ENCODE data around the gene MRPS6.

Gene MRPS6

DNA sequence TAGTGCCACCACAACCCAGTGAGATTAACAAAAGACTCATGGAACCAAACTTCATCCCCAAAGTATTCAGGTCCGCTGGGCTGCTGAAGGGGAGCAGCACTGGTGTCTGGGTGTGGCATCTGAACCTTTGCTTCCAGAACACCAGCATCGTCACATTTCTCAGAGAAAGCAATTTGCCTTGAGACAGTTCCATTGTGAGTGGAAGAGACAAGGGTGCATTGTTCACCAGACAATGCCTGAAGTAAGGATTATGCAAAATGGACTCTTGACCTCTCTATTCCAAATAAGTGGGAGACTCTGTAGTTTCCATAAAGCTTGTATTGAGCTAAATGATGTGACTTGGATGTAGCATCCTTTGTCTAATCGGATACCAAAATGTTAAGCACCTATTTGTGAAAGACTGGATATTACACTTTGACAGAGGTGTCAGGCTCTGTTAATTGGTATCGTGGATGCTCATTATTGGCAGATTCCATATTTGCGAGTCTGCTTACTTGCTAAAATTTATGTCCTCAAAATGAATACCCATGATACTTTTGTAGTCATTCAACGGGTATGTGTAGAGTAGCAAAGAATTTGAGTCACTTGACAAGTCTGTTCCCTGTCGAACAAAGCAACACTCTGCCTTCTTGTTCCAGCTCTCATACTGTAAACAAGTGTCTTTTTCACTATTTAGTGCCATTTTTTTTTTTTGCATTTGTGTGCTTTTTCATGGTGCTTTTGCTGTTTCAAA lies 75.6 kb downstream of the MRPS6 start:
- H3K27ac Mint-ChIP-seq = no peak overlapping the region
- peaks cover 51% of the 10 kb centered on the region for H3K36me3 Mint-ChIP-seq (ENCODE audit: low read depth)
- H3K9me3 Mint-ChIP-seq = peaks cover 7% of the 10 kb centered on the region
- H3K27me3 Mint-ChIP-seq = no peaks in the 10 kb centered on the region
- H3K4me1 Mint-ChIP-seq (ENCODE audit: low read depth) = peaks cover 14% of the 10 kb centered on the region
- DNase-seq = no peak
- H3K4me3 Mint-ChIP-seq = no peak overlapping the region

DNA sequence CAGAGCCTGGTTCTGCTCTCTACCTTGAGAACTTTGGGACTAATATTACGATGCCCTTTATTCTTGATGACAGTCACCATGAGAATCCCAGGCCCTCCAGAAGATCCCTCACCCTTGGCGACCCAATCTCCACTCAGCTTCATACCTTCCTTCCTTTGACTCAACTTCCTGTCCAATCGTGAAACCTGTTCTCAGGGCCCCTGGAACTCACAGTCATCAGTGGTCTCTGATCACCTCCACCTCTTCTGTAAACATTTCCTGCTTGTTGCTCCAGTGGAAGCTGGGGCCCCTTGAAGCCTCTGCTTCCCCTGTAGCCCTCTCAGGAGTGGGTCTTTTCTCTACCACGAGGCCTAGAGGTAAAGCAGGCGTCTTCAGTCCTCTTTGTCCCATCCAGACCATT lies 79.1 kb downstream of the MRPS6 start:
- H3K27me3 Mint-ChIP-seq = no peaks in the 10 kb centered on the region
- H3K27ac Mint-ChIP-seq = peak overlapping the region; percentile 77
- H3K4me3 Mint-ChIP-seq = no peak overlapping the region
- peaks cover 31% of the 10 kb centered on the region for H3K36me3 Mint-ChIP-seq (ENCODE audit: low read depth)
- peaks cover 4% of the 10 kb centered on the region for H3K9me3 Mint-ChIP-seq
- H3K4me1 Mint-ChIP-seq (ENCODE audit: low read depth) = peaks cover 37% of the 10 kb centered on the region
- no peak for DNase-seq

DNA sequence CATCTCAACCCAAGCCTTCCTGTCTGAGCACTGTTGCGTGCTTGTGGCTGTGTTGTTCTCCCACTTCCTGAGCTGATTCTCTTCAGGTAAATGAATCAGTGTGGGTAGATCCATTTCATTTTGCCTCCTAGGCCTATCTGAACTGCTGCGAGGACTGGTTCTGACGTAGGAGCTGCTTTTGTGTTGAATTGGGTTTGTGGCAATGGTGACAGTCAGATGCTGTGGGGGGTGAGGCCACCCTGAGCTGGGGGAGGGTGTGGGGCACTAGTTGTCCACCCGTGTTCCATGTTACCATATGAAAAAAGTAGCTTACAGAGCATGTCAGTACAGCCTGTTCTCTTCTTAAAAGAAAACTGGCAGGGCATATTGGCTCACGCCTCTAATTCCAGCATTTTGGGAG lies 81.5 kb downstream of the MRPS6 start:
- Mint-ChIP-seq H3K9me3 (peaks cover 8% of the 10 kb centered on the region), H3K4me1 (ENCODE audit: low read depth) (peaks cover 38% of the 10 kb centered on the region), H3K27ac (peak overlapping the region; percentile 68), H3K36me3 (ENCODE audit: low read depth) (peaks cover 25% of the 10 kb centered on the region), H3K4me3 (peak overlapping the region; percentile 3), H3K27me3 (no peaks in the 10 kb centered on the region)
- DNase-seq = no peak

DNA sequence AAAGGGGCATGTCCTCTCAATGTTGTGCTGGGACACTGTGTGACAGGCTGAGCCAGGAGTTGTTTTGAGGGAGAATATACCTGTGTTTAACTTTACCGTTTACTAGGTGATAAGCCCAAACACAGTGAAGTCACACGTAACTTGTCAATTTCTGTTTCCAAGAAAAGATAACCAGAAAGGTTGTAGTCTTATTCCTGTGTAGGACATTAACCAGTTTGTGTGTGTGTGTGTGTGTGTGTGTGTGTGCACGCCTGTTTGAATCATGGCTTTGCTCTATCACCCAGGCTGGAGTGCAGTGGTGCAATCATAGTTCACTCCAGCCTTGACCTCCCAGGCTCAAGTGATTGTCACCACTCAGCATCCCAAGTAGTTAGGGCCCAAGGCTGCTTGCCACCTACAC lies 83.6 kb downstream of the MRPS6 start:
- Mint-ChIP-seq H3K27ac (no peak overlapping the region), H3K4me3 (no peak overlapping the region), H3K36me3 (ENCODE audit: low read depth) (peaks cover 34% of the 10 kb centered on the region)

DNA sequence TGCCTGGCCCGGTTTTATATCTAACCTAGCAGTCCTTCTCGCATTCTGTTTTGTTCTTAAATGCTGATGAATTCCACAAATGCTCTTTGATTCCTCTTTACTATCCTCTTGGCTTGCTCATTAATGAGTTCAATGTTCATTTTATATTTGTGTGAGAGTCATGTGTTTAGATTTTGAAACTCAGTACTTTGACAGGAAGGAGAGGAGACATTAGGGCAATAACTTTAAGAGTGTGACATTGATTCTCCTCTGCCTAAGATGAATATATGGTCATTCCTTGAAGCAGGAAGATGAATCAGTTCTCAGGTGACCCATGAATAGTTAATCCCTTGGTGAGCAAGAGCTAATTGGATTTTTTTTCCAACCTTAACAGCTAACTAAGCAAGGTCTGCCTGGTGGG lies 84.1 kb downstream of the MRPS6 start:
- H3K27ac Mint-ChIP-seq = no peak overlapping the region
- peaks cover 35% of the 10 kb centered on the region for H3K4me1 Mint-ChIP-seq (ENCODE audit: low read depth)
- peaks cover 35% of the 10 kb centered on the region for H3K36me3 Mint-ChIP-seq (ENCODE audit: low read depth)
- no peak overlapping the region for H3K4me3 Mint-ChIP-seq
- peaks cover 13% of the 10 kb centered on the region for H3K9me3 Mint-ChIP-seq
- no peak for DNase-seq
- H3K27me3 Mint-ChIP-seq = no peaks in the 10 kb centered on the region

More for the DNA sequence above, 83.6 kb downstream of the MRPS6 start:
- no peak for DNase-seq
- H3K4me1 Mint-ChIP-seq (ENCODE audit: low read depth) = peaks cover 38% of the 10 kb centered on the region
- H3K27me3 Mint-ChIP-seq = no peaks in the 10 kb centered on the region
- H3K9me3 Mint-ChIP-seq = peaks cover 16% of the 10 kb centered on the region

DNA sequence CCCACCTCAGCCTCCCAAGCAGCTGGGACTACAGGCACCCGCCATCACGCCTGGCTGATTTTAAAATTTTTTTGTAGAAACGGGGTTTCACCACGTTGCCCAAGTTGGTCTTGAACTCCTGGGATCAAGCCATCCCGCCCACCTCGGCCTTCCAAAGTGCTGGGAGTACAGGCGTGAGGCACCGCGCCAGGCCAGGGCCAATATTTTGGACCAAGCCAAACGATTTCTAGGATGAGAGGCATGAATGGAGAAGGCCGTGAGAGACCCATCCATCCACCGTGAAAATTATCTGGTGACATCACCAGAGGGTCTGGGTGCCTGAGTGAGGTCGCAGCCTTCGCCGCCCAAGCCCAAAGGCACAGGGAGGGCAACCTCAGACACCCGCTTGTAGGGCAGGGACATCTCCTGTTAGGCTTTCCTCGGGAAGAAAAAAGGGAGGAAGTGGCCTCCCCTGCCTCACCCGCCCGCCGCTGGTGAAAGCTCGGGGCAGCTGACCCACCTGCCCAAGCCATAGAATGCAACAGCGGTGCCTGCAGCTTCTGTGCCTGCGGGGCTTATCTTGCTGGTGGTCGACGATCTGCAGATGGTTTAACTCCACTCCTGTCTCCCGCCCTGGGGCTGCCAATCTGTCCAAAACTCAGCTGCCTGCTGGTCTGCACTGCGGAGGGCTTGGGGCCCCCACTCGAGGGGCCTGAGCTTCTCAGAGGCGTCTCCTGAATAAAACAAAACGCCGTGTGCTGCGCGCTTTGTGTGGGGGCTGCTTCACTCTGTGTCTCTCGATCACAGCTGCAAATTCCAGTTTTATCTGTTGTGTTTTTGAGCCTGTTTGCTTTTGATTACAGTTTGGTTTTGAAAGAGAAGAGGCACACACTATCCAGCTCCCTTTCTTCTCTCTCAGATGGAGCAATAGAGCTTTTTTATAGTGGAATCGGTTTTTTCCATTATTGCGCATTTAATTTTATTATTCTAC lies 85.8 kb downstream of the MRPS6 start:
- Mint-ChIP-seq H3K27ac (no peak overlapping the region), H3K4me1 (ENCODE audit: low read depth) (peaks cover 22% of the 10 kb centered on the region), H3K4me3 (no peak overlapping the region), H3K36me3 (ENCODE audit: low read depth) (peaks cover 36% of the 10 kb centered on the region), H3K9me3 (peaks cover 20% of the 10 kb centered on the region), H3K27me3 (no peaks in the 10 kb centered on the region)
- DNase-seq = no peak

DNA sequence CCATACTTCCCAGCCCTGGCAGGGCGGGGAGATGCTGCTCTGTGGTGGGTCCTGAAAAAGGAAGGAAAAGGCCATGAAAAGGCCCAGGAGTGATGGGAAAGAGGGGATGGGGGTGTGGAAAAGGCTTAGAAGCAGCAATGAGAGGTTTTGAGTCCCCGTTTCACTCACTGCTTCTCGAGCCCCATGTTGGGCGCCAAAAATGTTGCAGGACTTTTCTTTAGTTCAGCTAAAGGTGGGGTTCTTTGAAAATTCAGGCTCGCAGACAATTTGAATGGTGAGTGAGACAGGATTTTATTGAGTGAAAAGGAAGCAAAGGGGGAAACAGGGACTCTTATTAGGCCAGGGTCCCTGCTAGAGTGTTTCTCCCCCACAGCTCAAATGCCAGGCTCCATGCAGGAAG lies 93.1 kb downstream of the MRPS6 start:
- H3K9me3 Mint-ChIP-seq = peaks cover 59% of the 10 kb centered on the region
- no peak overlapping the region for H3K27ac Mint-ChIP-seq
- H3K4me3 Mint-ChIP-seq = no peak overlapping the region

DNA sequence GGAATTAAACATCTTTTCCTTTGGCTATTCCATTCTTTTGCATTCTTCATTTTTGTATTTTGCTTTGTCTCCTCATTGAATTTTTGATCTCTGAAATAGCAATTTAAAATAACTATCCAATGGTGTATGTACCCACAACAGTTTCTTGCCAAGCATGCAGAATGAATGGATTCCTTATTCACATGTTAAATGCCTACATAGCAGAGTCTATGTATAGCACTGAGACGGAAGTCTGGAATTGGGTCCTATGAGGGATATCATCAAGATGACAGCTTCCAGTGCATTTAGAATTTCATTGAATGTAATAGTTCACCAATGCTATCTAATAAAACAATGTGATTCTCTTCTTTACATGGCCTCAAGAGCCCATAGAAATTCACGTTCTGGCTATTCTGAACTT lies 97.5 kb downstream of the MRPS6 start:
- Mint-ChIP-seq H3K4me1 (ENCODE audit: low read depth) (no peaks in the 10 kb centered on the region), H3K27me3 (no peaks in the 10 kb centered on the region), H3K4me3 (no peak overlapping the region), H3K27ac (no peak overlapping the region), H3K36me3 (ENCODE audit: low read depth) (peaks cover 56% of the 10 kb centered on the region), H3K9me3 (peaks cover 71% of the 10 kb centered on the region)
- DNase-seq = no peak

More for the DNA sequence above, 93.1 kb downstream of the MRPS6 start:
- H3K4me1 Mint-ChIP-seq (ENCODE audit: low read depth) = no peaks in the 10 kb centered on the region
- peaks cover 74% of the 10 kb centered on the region for H3K36me3 Mint-ChIP-seq (ENCODE audit: low read depth)
- H3K27me3 Mint-ChIP-seq = no peaks in the 10 kb centered on the region
- no peak for DNase-seq

DNA sequence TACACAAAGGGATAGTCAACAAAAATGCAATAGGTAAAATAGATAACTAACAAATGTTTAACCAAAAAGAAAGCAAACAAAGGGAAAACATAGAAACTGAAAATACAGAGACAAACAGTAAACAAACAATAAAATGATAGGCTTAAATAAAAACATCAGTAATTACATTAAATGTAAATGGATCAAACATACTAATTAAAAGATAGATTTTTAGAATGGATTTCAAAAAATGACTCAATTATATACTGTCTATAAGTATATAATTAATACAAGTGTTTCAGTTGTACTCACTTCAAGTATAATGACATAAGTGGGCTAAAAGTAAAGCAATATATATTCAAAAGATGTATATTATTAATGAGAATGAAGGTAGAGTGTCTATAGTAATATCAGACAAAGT lies 101.1 kb downstream of the MRPS6 start:
- Mint-ChIP-seq H3K36me3 (ENCODE audit: low read depth) (peaks cover 25% of the 10 kb centered on the region), H3K4me1 (ENCODE audit: low read depth) (peaks cover 6% of the 10 kb centered on the region), H3K9me3 (peaks cover 50% of the 10 kb centered on the region), H3K4me3 (no peak overlapping the region), H3K27ac (no peak overlapping the region), H3K27me3 (no peaks in the 10 kb centered on the region)
- no peak for DNase-seq

DNA sequence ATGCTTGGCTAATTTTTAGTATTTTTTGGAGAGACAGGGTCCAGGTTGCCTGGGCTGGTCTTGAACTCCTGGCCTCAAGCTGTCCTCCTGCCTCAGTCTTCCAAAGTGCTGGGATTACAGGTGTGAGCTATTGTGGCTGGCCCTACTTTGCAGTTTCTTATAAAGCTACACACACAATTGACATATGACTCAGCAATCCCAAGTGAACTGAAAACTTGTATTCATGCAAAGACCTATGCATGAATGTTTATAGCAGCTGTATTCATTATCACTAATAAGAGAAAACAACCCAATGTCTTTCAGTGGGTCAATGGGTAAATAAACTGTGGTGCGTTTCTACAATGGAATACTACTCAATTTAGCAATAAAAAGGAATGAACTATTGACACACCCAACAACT lies 103.1 kb downstream of the MRPS6 start:
- H3K27ac Mint-ChIP-seq = no peak overlapping the region
- H3K4me1 Mint-ChIP-seq (ENCODE audit: low read depth) = peaks cover 6% of the 10 kb centered on the region
- DNase-seq = no peak
- H3K9me3 Mint-ChIP-seq = peaks cover 39% of the 10 kb centered on the region
- no peak overlapping the region for H3K4me3 Mint-ChIP-seq
- peaks cover 15% of the 10 kb centered on the region for H3K36me3 Mint-ChIP-seq (ENCODE audit: low read depth)
- no peaks in the 10 kb centered on the region for H3K27me3 Mint-ChIP-seq

DNA sequence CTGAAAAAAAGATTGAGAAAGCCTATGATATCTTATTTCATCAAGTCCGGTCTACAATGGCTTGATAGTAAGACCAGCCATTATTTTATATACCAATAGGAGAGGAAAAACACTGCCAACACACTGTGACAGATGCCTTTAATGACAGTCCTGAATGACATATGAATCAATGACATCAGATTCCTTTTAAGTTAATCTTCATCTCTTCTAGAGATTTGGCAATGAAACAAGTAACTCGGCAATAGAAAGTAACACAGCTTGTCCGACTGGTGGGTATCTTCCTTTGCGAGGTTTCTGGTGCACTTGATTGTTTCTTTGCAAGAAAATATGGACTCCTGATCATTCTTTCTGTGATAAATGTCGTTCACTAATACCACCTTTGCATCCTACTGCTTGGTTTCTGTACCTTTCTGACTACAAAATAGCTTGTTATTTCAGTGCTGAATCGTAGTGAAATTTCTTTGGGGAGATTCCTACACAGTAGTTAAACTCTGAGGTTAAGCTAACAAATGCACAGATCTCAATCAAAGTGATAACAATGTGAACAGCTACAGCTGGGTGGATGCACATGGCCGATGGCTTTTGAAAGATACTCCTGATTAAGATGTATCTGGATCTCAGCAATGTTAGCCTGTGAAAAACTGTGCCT lies 104.7 kb downstream of the MRPS6 start:
- no peak for DNase-seq
- H3K27ac Mint-ChIP-seq = no peak overlapping the region
- H3K36me3 Mint-ChIP-seq (ENCODE audit: low read depth) = peaks cover 9% of the 10 kb centered on the region
- no peaks in the 10 kb centered on the region for H3K27me3 Mint-ChIP-seq
- H3K4me3 Mint-ChIP-seq = no peak overlapping the region
- peaks cover 24% of the 10 kb centered on the region for H3K9me3 Mint-ChIP-seq
- peaks cover 6% of the 10 kb centered on the region for H3K4me1 Mint-ChIP-seq (ENCODE audit: low read depth)

DNA sequence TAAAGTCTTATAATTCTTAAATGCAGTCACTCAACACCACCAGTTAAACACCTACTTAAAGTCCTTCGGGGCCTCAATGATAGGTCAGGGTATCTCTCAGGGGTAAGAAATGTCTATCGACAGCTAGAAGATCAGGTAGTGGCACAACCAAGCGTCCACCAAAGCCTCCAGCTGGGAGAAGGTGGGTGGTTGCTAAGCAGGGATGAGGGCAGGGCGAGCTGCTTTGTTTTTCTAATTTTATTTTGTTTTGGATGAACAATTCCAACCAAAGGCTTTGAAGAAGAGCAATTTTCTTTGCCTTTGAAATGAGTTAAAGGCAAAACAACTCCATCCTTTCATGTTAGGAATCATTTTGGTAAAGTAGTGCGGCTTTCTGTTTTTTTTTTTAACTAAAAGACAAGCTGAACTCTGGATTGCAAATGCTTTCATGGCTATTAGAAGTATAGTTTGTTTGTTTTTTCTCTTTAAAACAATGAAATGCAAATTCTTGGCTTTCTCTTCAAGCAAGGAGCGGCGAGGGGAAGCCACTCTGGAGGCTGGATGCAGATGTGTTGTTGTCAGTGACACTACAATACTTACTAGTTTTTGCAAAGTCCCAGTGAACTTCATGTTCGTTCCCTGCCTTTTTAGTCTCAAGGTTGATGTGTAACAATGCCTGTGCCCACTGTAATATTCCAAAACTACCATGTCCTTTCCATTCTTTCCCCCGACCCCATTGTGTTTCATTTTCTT lies 106.0 kb downstream of the MRPS6 start:
- H3K4me1 Mint-ChIP-seq (ENCODE audit: low read depth) = peaks cover 6% of the 10 kb centered on the region
- H3K36me3 Mint-ChIP-seq (ENCODE audit: low read depth) = peaks cover 5% of the 10 kb centered on the region
- DNase-seq = no peak
- H3K9me3 Mint-ChIP-seq = peaks cover 15% of the 10 kb centered on the region
- H3K4me3 Mint-ChIP-seq = no peak overlapping the region
- no peaks in the 10 kb centered on the region for H3K27me3 Mint-ChIP-seq
- H3K27ac Mint-ChIP-seq = no peak overlapping the region

DNA sequence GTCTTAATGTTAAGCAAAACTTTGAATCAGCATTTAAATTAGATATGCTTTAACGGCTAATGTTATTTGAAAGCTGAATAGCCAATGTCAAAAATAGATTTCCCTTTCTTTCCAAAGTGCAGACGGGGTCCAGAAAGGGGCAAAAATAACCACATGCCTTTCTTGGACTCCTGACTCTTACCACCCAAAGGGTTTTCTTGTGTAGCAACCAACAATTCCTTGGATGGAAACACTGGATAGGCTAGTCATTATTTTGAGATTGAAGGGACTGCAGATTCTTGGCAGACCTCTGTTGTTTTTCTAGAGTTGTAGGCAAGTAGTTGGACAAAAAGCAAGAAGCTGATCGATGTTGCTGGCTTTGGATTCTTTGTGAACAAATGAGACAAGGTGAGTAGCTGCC lies 107.0 kb downstream of the MRPS6 start:
- H3K27ac Mint-ChIP-seq = no peak overlapping the region
- peaks cover 7% of the 10 kb centered on the region for H3K9me3 Mint-ChIP-seq
- no peak overlapping the region for H3K4me3 Mint-ChIP-seq
- peaks cover 6% of the 10 kb centered on the region for H3K4me1 Mint-ChIP-seq (ENCODE audit: low read depth)
- no peaks in the 10 kb centered on the region for H3K27me3 Mint-ChIP-seq
- H3K36me3 Mint-ChIP-seq (ENCODE audit: low read depth) = peaks cover 5% of the 10 kb centered on the region
- DNase-seq = no peak

DNA sequence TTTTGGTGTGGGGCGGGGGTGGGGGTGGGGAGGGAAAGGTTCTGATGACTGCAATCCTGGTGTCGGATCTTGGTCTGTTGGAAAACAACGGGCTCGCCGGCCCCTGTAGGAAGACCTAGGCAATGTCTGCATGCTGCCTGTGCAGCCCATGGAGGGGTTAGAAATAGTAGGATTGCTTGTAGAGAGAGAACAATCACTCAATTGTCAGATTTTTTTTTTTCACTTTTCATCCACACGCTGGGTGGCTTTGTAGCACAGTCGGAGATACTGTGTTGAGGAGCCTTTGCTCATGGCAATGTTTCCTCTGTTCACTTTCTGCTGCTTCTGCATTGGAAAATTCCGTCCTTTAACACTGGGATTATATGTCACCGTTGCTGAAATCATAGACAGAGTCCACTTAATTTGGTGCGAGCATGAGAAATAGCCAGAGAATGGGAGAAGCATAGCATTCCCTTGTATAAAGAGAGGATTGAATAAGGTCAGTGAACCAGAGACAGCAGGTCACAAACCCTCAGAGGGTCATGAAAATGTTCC lies 107.5 kb downstream of the MRPS6 start:
- Mint-ChIP-seq H3K36me3 (ENCODE audit: low read depth) (peaks cover 5% of the 10 kb centered on the region), H3K27ac (no peak overlapping the region), H3K27me3 (no peaks in the 10 kb centered on the region), H3K4me1 (ENCODE audit: low read depth) (peaks cover 6% of the 10 kb centered on the region), H3K4me3 (no peak overlapping the region), H3K9me3 (peaks cover 5% of the 10 kb centered on the region)
- DNase-seq = no peak

Data from activated T-cell treated with anti-CD3 and anti-CD28 coated beads, Interleukin-2, amount 50 U/mL, for 24 hours (primary cell).